Measurements from ENCODE around the gene PHOX2A.

The PHOX2A gene

DNA sequence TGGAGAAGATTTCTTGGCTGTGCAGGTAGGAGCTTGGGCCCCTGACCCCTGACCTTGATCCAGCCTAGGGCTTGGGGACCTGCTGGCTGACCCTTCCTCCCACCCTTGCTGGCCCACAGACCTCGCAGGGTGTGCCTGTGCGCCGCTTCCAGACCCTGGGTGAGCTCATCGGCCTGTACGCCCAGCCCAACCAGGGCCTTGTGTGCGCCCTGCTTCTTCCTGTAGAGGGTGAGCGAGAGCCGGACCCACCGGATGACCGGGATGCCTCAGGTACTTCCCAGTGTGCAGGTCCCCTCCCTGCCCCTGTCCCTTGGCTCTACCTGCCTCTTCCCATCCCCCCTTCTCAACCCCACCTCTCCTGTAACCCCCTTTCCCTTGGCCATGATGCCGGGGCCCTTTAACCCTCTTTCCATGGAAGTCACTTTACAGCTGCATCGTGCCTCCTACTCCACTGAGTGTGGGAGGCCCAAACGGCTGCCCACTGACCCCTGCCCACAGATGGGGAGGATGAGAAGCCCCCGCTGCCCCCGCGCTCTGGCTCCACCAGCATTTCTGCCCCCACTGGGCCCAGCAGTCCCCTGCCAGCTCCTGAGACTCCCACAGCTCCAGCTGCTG lies 15.6 kb downstream of the PHOX2A start:
- H3K36me3 ChIP-seq (ENCODE audit: insufficient read depth, low read length) = peaks cover 61% of the 10 kb centered on the region
- no peaks in the 10 kb centered on the region for H3K27me3 ChIP-seq (ENCODE audit: insufficient read depth, low read length)
- no peak overlapping the region for H2AFZ ChIP-seq (ENCODE audit: low read depth, low read length)
- no peaks in the 10 kb centered on the region for H3K9me3 ChIP-seq (ENCODE audit: low read length)
- peaks cover 7% of the 10 kb centered on the region for H3K4me1 ChIP-seq (ENCODE audit: insufficient read depth, low read length)
- H3K4me3 ChIP-seq (ENCODE audit: low read length) = no peak overlapping the region

DNA sequence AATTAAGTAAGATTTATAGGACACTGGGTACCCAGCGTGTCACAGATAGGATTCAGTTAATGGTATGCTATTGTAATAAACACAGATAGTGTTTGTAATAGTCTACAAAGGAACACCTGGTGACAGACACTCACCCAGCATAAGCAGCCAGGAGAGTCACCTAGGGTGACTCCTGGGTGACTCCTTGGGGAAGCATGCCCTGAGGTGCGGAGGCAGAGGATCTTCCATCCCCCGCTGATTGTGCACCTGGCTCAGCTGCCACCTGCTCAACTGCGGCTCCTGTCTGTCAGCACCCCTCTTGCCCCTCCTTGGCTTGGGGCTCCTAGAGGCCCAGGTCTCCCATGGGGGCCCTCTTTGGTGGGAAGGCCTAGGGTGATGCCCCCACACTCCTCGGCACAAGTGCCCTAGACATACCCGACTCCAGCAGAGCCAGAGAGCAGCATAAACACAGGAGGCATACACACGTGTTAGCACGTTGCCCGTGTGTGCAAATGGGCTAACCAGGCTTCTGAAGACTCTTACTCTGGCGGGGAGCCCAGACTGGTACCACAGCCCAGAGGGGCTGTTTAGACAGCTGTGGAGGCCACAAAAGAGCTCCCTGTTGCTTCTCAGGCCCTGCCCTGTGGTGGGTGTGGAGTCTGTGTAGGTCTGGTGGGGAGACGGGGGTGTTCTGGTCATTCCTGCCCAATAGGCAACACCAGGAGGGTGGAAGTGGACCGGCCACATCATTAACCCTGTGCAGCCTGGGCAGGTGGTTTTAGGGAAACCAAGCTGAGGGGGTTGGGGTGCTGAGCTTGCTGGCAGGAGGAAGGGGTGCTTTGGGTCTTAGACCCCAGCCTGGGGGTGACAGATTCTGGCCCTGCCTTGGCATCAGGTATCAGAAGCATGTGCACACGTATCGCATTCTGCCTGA lies 16.4 kb downstream of the PHOX2A start:
- Histone ChIP-seq H3K27me3 (ENCODE audit: insufficient read depth, low read length) (no peaks in the 10 kb centered on the region), H3K9me3 (ENCODE audit: low read length) (no peaks in the 10 kb centered on the region), H3K4me3 (ENCODE audit: low read length) (no peak overlapping the region), H3K36me3 (ENCODE audit: insufficient read depth, low read length) (peaks cover 54% of the 10 kb centered on the region), H3K4me1 (ENCODE audit: insufficient read depth, low read length) (peaks cover 10% of the 10 kb centered on the region), H2AFZ (ENCODE audit: low read depth, low read length) (no peak overlapping the region)

DNA sequence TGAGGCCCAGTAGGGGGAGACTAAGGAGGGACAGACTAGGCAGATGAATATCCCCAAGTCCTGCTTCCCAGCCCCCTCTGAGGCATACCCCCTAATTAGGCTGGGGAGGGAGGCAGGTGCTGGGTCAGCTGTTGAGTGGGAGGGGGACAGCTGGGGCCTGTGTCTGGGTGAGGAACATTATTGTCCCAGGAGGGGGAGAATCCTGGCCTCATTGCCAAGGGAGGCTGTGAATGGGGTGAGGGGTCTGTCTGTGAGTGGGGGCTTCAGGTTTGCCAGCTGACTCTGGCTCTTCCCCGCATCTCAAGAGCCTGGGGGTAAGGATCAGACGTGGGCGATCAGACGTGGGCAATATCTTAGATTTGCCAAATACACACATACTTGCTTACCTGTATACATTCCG lies 17.3 kb downstream of the PHOX2A start:
- Histone ChIP-seq H3K4me3 (ENCODE audit: low read length) (no peak overlapping the region), H3K4me1 (ENCODE audit: insufficient read depth, low read length) (peaks cover 10% of the 10 kb centered on the region), H3K36me3 (ENCODE audit: insufficient read depth, low read length) (peaks cover 45% of the 10 kb centered on the region), H3K27me3 (ENCODE audit: insufficient read depth, low read length) (no peaks in the 10 kb centered on the region), H3K9me3 (ENCODE audit: low read length) (no peaks in the 10 kb centered on the region), H2AFZ (ENCODE audit: low read depth, low read length) (no peak overlapping the region)

DNA sequence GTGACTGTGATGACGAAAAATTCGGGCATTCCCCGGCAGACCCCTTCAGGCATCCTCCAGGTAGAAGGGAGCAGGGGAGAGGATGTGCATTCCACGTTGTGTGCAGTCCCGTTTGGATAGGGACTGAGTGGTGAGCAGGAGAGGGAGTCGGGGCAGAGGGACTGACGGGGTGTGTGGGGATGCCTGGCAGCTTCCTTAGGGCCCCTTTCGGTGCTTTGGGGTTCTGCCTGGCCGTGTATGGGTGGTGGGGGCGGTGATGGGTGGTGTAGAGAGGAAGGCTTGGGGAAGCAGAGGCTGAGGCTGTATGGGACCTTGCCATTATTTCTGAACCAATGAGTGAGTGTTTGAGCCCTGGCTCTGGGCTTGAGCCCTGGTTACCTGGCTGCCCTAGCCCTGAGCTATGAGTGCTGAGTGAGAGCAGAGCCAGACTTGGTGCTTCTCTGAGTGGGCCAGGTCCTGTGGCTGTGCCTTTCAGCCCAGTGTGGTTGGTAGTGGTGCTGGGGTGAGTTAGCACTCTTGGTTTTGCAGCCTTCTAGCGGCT lies 18.5 kb downstream of the PHOX2A start:
- peak overlapping the region; percentile 10 for H2AFZ ChIP-seq (ENCODE audit: low read depth, low read length)
- peaks cover 33% of the 10 kb centered on the region for H3K36me3 ChIP-seq (ENCODE audit: insufficient read depth, low read length)
- H3K4me1 ChIP-seq (ENCODE audit: insufficient read depth, low read length) = peaks cover 10% of the 10 kb centered on the region
- peaks cover 2% of the 10 kb centered on the region for H3K27me3 ChIP-seq (ENCODE audit: insufficient read depth, low read length)
- H3K4me3 ChIP-seq (ENCODE audit: low read length) = peak overlapping the region; percentile 74
- H3K9me3 ChIP-seq (ENCODE audit: low read length) = no peaks in the 10 kb centered on the region

DNA sequence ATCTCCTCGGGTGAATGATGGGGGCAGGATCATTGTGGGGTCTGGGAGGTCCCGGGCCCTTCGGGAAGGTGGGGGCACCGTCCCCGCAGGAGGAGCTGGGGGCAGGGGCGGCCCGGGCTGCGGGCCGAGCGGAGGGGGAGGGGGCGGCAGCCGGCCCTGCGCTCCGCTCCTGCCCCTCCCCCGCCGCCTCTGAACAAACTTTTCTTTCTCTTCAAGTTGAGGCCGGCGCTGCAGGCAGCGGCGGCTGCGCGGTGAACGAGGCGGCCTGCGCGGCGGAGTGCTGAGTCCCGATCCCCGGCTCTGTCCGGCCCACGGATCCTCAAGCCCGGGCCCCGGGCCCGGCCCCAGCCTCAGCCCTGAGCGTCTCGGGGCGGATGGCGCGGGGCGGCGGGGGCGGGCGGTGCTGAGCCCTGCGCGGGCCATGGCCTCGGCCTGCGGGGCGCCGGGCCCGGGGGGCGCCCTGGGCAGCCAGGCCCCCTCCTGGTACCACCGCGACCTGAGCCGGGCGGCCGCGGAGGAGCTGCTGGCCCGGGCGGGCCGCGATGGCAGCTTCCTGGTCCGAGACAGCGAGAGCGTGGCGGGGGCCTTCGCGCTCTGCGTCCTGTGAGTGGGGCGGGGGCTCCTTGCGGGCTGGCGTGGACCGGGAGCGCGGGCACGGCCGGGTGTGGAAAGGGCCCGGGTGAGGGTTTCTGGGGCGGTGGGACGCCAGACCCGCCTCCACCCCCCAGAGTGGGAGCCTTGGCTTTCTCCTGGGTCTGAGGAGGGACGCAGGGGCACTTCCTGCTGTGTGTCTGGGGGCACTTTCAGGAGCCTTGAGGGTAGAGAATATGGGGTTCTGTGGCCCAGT lies 19.2 kb downstream of the PHOX2A start, which contains the start of gene INPPL1:
INPPL1 (plus strand) TSS at position 204 of the 847 bp plus-strand sequence; CDS start at position 422, 218 bp downstream.
- no peaks in the 10 kb centered on the region for H3K9me3 ChIP-seq (ENCODE audit: low read length)
- H3K4me3 ChIP-seq (ENCODE audit: low read length) = peak within 1 kb of the TSS; percentile 74
- H2AFZ ChIP-seq (ENCODE audit: low read depth, low read length) = peak within 1 kb of the TSS; percentile 76
- H3K4me1 ChIP-seq (ENCODE audit: insufficient read depth, low read length) = peaks cover 10% of the 10 kb centered on the region
- H3K27me3 ChIP-seq (ENCODE audit: insufficient read depth, low read length) = peaks cover 2% of the 10 kb centered on the region
- peaks cover 26% of the 10 kb centered on the region for H3K36me3 ChIP-seq (ENCODE audit: insufficient read depth, low read length)

DNA sequence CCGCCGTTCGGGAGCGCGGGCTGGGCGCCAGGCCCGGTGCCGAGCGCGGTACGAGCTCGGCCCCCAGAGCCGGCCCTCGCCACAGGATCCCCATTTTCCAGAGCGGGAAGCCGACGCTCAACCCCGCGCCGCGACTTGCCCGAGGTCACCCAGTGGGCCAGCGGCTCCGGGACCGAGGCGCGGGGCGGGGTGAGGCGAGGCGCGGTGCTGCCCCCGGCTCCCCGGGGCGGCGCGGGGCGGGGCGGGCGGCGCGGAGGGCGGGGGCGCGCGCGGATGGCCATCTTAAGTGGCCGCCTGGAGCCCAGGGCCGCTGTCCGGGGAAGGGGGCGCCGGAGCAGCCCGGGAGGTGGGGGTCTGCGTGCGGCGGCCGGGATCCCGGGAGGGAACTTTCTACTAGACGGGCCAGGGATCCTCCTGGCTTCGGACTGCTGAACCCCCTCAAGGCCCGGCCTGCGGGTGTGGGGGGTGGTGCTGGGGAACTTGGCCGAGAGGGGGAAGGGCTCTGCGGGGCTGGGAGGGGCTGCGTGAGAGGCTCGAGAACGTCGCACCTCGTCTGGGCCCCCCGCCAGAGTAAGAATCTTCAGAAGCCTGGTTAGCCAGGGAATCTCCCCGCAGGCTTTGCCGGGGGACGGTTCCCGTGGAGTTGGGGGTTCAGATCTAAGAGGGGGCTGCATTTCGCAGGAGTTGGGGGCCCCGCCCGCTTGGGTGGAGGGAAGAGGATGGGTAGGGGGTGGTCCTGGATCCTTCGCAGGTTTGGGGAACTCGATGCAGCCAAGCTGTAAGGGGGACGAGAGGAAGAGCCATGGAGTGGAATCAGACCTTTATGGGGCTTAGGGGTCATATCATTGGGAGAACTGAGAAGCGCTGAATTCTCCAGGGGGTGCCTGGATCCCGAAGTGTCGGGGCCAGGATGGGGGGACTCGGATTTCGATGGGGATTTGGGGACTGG lies 20.1 kb downstream of the PHOX2A start:
- Histone ChIP-seq H3K4me3 (ENCODE audit: low read length) (peak overlapping the region; percentile 74), H3K36me3 (ENCODE audit: insufficient read depth, low read length) (peaks cover 17% of the 10 kb centered on the region), H3K9me3 (ENCODE audit: low read length) (no peaks in the 10 kb centered on the region), H3K4me1 (ENCODE audit: insufficient read depth, low read length) (peaks cover 10% of the 10 kb centered on the region), H2AFZ (ENCODE audit: low read depth, low read length) (peak overlapping the region; percentile 76), H3K27me3 (ENCODE audit: insufficient read depth, low read length) (peaks cover 5% of the 10 kb centered on the region)

DNA sequence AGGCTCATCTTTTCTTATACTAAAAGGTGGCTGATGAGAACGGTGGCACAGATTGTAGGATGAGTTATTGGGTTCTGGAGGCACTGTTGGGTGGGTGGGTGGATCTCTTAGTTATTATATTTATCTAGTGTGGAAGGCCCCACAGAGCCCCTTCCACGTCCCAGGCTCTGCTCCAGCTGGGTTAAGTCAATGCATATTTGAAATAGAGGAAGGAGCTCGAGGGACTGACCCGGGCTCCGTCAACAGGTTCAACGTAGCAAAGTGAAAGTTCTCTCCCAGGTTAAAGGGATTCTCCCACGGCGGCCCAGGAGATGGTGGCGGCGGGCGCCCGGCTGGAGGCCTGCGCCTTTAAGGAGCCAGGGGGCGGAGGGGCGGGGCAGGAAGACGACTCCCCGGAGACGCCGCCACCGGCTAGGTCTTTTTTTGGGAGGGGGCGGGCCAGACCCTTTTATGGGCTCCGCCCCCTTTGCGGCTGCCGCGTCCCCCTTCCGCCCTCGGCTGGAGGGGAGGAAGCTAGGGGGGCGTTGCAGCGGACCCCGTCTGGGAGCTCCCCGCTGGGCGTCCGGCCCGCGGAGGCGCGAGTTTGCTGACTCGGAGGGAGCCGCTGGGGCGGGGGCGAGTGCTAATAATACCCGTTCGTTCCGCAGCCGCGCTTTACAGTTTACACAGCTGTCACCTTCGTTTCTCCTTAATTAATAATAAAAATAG lies 20.9 kb downstream of the PHOX2A start:
- Histone ChIP-seq H3K9me3 (ENCODE audit: low read length) (no peaks in the 10 kb centered on the region), H3K36me3 (ENCODE audit: insufficient read depth, low read length) (peaks cover 9% of the 10 kb centered on the region), H3K4me1 (ENCODE audit: insufficient read depth, low read length) (peaks cover 10% of the 10 kb centered on the region), H2AFZ (ENCODE audit: low read depth, low read length) (peak overlapping the region; percentile 76), H3K27me3 (ENCODE audit: insufficient read depth, low read length) (peaks cover 11% of the 10 kb centered on the region), H3K4me3 (ENCODE audit: low read length) (peak overlapping the region; percentile 74)

DNA sequence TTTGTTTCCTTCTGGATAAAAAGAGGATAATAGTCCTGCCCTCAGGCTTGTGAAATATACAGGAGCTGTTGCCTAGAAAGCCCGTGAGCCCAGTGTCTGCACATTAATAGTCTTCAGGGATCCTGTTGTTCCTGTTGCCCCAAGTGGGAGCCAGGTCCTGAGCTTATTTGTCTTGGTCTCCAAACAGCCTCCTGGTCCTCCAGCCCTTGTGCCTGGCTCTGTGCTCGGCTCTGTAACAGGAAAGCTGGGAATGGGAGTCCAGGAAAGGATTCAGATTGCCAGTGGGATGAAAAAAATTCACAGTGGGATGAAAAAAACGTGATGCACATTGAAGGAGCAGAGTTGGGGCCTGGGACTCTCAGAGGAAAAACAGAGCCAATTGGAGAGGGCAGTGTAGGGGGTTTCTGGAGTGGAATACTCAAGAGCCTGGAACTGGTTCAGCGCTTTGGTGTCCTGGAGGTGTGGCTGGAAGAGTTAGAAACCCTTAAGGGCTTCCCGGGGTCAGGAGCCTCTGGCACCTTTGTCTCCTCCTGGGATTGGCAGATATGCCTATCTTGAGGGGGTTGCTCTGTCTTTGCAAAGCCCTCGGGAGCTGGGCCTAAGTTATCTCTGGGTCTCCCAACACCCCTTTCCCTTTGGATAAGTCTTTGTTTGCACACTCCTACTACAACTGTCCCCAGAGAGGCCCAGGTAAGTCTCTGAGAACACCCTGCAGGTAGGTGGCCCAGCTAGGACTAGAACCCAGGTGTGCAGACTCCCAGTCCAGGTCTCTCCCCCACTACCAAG lies 21.7 kb downstream of the PHOX2A start:
- Histone ChIP-seq H3K9me3 (ENCODE audit: low read length) (no peaks in the 10 kb centered on the region), H2AFZ (ENCODE audit: low read depth, low read length) (peak overlapping the region; percentile 76), H3K27me3 (ENCODE audit: insufficient read depth, low read length) (peaks cover 11% of the 10 kb centered on the region), H3K36me3 (ENCODE audit: insufficient read depth, low read length) (peaks cover 4% of the 10 kb centered on the region), H3K4me3 (ENCODE audit: low read length) (peak overlapping the region; percentile 74), H3K4me1 (ENCODE audit: insufficient read depth, low read length) (peaks cover 10% of the 10 kb centered on the region)

DNA sequence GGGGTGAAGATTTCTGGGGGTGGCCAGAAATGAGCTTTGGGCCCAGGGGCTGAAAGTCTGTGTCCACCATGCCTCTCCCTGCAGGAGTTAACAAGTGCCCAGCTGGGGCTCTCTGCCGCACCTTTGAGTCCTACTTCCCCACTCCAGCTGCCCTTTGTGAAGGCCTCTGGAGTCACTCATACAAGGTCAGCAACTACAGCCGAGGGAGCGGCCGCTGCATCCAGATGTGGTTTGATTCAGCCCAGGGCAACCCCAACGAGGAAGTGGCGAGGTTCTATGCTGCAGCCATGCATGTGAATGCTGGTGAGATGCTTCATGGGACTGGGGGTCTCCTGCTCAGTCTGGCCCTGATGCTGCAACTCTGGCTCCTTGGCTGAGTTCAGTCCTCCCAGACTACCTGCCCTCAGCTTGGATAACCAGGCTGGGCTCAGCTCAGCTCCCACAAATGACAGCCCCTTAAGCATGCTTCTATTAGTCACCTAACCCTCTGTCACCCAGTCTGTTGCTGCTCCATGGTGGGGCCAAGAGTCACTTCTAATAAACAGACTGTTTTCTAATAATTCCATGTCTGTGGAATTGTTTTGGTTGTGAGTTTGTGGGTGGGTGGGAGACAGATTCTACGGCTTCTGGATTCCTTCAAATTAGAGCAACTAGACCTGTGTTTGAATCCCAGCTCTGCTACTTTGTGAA lies 22.4 kb downstream of the PHOX2A start:
- Histone ChIP-seq H3K4me1 (ENCODE audit: insufficient read depth, low read length) (peaks cover 10% of the 10 kb centered on the region), H3K27me3 (ENCODE audit: insufficient read depth, low read length) (peaks cover 11% of the 10 kb centered on the region), H3K9me3 (ENCODE audit: low read length) (no peaks in the 10 kb centered on the region), H3K36me3 (ENCODE audit: insufficient read depth, low read length) (no peaks in the 10 kb centered on the region), H3K4me3 (ENCODE audit: low read length) (no peak overlapping the region), H2AFZ (ENCODE audit: low read depth, low read length) (no peak overlapping the region)

DNA sequence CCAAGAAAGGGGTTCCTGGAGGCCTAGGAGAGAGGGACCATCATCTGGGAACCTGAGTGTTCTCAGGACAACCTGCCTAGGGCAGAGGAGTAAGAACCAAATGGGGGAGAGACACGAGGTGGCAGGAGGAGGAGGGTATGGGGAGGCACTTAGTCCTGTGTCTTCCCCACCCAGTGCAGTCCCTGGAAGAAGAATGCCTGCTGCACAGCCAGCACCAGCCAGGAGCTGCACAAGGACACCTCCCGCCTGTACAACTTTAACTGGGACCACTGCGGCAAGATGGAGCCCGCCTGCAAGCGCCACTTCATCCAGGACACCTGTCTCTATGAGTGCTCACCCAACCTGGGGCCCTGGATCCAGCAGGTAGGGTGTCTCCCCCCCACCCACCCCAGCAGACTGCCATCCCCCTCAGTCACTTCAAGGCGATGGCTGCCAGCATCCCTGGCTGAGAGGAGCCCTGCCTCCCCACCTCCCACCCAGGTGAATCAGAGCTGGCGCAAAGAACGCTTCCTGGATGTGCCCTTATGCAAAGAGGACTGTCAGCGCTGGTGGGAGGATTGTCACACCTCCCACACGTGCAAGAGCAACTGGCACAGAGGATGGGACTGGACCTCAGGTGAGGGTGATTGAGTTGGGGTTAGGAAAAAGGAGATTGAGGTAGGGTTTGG lies 23.1 kb downstream of the PHOX2A start:
- Histone ChIP-seq H3K27me3 (ENCODE audit: insufficient read depth, low read length) (peaks cover 11% of the 10 kb centered on the region), H3K36me3 (ENCODE audit: insufficient read depth, low read length) (no peaks in the 10 kb centered on the region), H3K4me1 (ENCODE audit: insufficient read depth, low read length) (peaks cover 10% of the 10 kb centered on the region), H2AFZ (ENCODE audit: low read depth, low read length) (no peak overlapping the region), H3K4me3 (ENCODE audit: low read length) (no peak overlapping the region), H3K9me3 (ENCODE audit: low read length) (no peaks in the 10 kb centered on the region)

All from neuron (in vitro differentiated cells).